HepG2 (cell line): ENCODE data around the gene POLR1D.

Source experiments
- CTCF ChIP-seq: sonication (generic); formaldehyde crosslinking; IDR thresholded peaks from 2 replicates; pipeline ENCODE4 v1.5.0; 2020; ENCODE audit warnings: mild to moderate bottlenecking, missing genetic modification reagents, moderate library complexity
- JUN ChIP-seq: sonication (generic); formaldehyde crosslinking; IDR thresholded peaks from 2 replicates; pipeline ENCODE4 v1.4.0; 2020; ENCODE audit warnings: mild to moderate bottlenecking, missing genetic modification reagents
- KAT7 ChIP-seq: IDR thresholded peaks from 2 replicates; pipeline ENCODE4 v1.6.1; 2018; ENCODE audit warnings: borderline replicate concordance, missing compliant biosample characterization
- LRRFIP1 ChIP-seq: sonication (generic); formaldehyde crosslinking; conservative IDR thresholded peaks from 2 replicates; pipeline ENCODE4 v1.4.0; 2020; ENCODE audit warnings: missing genetic modification reagents
- MYNN ChIP-seq: sonication (generic); formaldehyde crosslinking; IDR thresholded peaks from 2 replicates; pipeline ENCODE4 v1.4.0; 2020; ENCODE audit warnings: mild to moderate bottlenecking, low read depth, missing genetic modification reagents
- RFX5 ChIP-seq: IDR thresholded peaks from 2 replicates; pipeline ENCODE4 v1.6.1; 2011; ENCODE audit warnings: low read depth, low read length, improper control_type of control experiment
- SIN3A ChIP-seq: IDR thresholded peaks from 2 replicates; pipeline ENCODE4 v1.6.1; 2011; ENCODE audit warnings: low read depth, mild to moderate bottlenecking, control low read depth, low read length, borderline replicate concordance
- THRA ChIP-seq: sonication (generic); formaldehyde crosslinking; IDR thresholded peaks from 2 replicates; pipeline ENCODE4 v1.4.0; 2020; ENCODE audit warnings: missing genetic modification reagents, borderline replicate concordance
- USF2 ChIP-seq, 2 experiments: sonication (generic) in 1 of 2; formaldehyde crosslinking in 1 of 2; IDR thresholded peaks; 2 replicates each; pipeline versions ENCODE4 v1.5.1 to v1.6.1; 2011 to 2020; ENCODE audit warnings: borderline replicate concordance in 1 of 2, low read depth in 1 of 2, low read length in 1 of 2, mild to moderate bottlenecking in 1 of 2, missing genetic modification reagents in 1 of 2, moderate library complexity in 1 of 2
- ZNF142 ChIP-seq: sonication (generic); formaldehyde crosslinking; IDR thresholded peaks from 2 replicates; pipeline ENCODE4 v1.4.0; 2020; ENCODE audit warnings: missing genetic modification reagents
- ZNF414 ChIP-seq: sonication (generic); formaldehyde crosslinking; IDR thresholded peaks from 2 replicates; pipeline ENCODE4 v1.5.0; 2020; ENCODE audit warnings: missing genetic modification reagents
- ZNF574 ChIP-seq: sonication (generic); formaldehyde crosslinking; IDR thresholded peaks from 2 replicates; pipeline ENCODE4 v1.4.0; 2020; ENCODE audit warnings: missing genetic modification reagents
- ZNF704 ChIP-seq: sonication (generic); formaldehyde crosslinking; IDR thresholded peaks from 2 replicates; pipeline ENCODE4 v1.8.1; 2023; ENCODE audit warnings: mild to moderate bottlenecking, inconsistent platforms, moderate library complexity, missing genetic modification reagents, borderline replicate concordance

GRCh38 chr13:27627380-27627779 is 5.7 kb downstream of the POLR1D start:
- TF ChIP-seq CTCF (CRISPR knock-in tag) (no peak), MYNN (CRISPR knock-in tag) (no peak), LRRFIP1 (CRISPR knock-in tag) (no peak), SIN3A (no peak), ZNF574 (no peak), KAT7 (CRISPR knock-in tag) (no peak), RFX5 (no peak), JUN (no peak), USF2 (IDR thresholded peaks at IDR 0.05; ENCODE audit: low read depth, low read length) (no peak), USF2 (CRISPR knock-in tag; IDR thresholded peaks at IDR 0.05; ENCODE audit: borderline replicate concordance) (no peak), THRA (CRISPR knock-in tag) (no peak), ZNF142 (CRISPR knock-in tag) (no peak), ZNF414 (CRISPR knock-in tag) (no peak), ZNF704 (CRISPR knock-in tag) (no peak)
